HepG2 (cell line): Measurements from ENCODE around the gene ARMH3. TPM values are rescaled to one million over a fixed set of nuclear protein-coding genes. Genes with fewer than 3 reads are reported as not detected.
A peak's percentile ranks its signal among the peaks of the same experiment; 100 is the strongest.

Experiments
- HNRNPH1 ChIP-seq: fragments of 200-400 bp; formaldehyde crosslinking; optimal IDR thresholded peaks from 2 replicates; pipeline ENCODE3; 2017; ENCODE audit warnings: mild to moderate bottlenecking, low read depth, low read length
- KDM3A ChIP-seq: IDR thresholded peaks from 2 replicates; pipeline ENCODE4 v1.6.1; 2018; ENCODE audit warnings: low read depth, missing compliant biosample characterization
- KDM5B ChIP-seq: sonication (generic); formaldehyde crosslinking; IDR thresholded peaks from 2 replicates; pipeline ENCODE4 v1.4.0; 2020; ENCODE audit warnings: missing genetic modification reagents, mild to moderate bottlenecking, borderline replicate concordance
- MIXL1 ChIP-seq: IDR thresholded peaks from 2 replicates; pipeline ENCODE4 v1.6.1; 2016
- NAIF1 ChIP-seq: sonication (generic); formaldehyde crosslinking; IDR thresholded peaks from 2 replicates; pipeline ENCODE4 v1.5.0; 2020; ENCODE audit warnings: mild to moderate bottlenecking, missing genetic modification reagents, borderline replicate concordance
- PHF20 ChIP-seq: sonication (generic); formaldehyde crosslinking; IDR thresholded peaks from 2 replicates; pipeline ENCODE4 v1.5.0; 2020; ENCODE audit warnings: mild to moderate bottlenecking, missing genetic modification reagents
- RFXAP ChIP-seq: sonication (generic); formaldehyde crosslinking; IDR thresholded peaks from 2 replicates; pipeline ENCODE4 v1.4.0; 2020; ENCODE audit warnings: missing genetic modification reagents, borderline replicate concordance
- RORA ChIP-seq: sonication (generic); formaldehyde crosslinking; IDR thresholded peaks from 2 replicates; pipeline ENCODE4 v1.5.0; 2020; ENCODE audit warnings: mild to moderate bottlenecking, missing genetic modification reagents, moderate library complexity
- RXRA ChIP-seq: sonication (generic); formaldehyde crosslinking; IDR thresholded peaks from 2 replicates; pipeline ENCODE4 v1.5.1; 2020; ENCODE audit warnings: missing genetic modification reagents
- SKI ChIP-seq: fragments of 450-650 bp; IDR thresholded peaks from one replicate; pipeline ENCODE4 v1.6.1; 2018; ENCODE audit warnings: mild to moderate bottlenecking; ENCODE audit not compliant: partially characterized antibody
- SSRP1 ChIP-seq: IDR thresholded peaks from 2 replicates; pipeline ENCODE4 v1.6.1; 2016; ENCODE audit warnings: control low read depth
- ZBTB10 ChIP-seq: sonication (generic); formaldehyde crosslinking; IDR thresholded peaks from 2 replicates; pipeline ENCODE4 v1.4.0; 2020; ENCODE audit warnings: missing genetic modification reagents, borderline replicate concordance
- ZIK1 ChIP-seq: sonication (generic); formaldehyde crosslinking; IDR thresholded peaks from 2 replicates; pipeline ENCODE4 v1.5.0; 2020; ENCODE audit warnings: mild to moderate bottlenecking, low read depth, missing genetic modification reagents, borderline replicate concordance
- ZNF281 ChIP-seq: sonication (generic); formaldehyde crosslinking; IDR thresholded peaks from 2 replicates; pipeline ENCODE4 v1.4.0; 2020; ENCODE audit warnings: missing genetic modification reagents, borderline replicate concordance
- ZNF512 ChIP-seq: sonication (generic); formaldehyde crosslinking; IDR thresholded peaks from 2 replicates; pipeline ENCODE4 v1.4.0; 2020; ENCODE audit warnings: mild to moderate bottlenecking, missing genetic modification reagents
- ZNF558 ChIP-seq: sonication (generic); formaldehyde crosslinking; IDR thresholded peaks from 2 replicates; pipeline ENCODE4 v1.9.0; 2022; ENCODE audit warnings: mild to moderate bottlenecking, missing genetic modification reagents, borderline replicate concordance
- ZNF609 ChIP-seq: sonication (generic); formaldehyde crosslinking; IDR thresholded peaks from 2 replicates; pipeline ENCODE4 v1.4.0; 2020; ENCODE audit warnings: mild to moderate bottlenecking, missing genetic modification reagents, borderline replicate concordance
- polyA plus RNA-seq, 8 experiments: library from polyadenylated mRNA; depleted of rRNA in 3 of 8; stranded (reverse) in 7 of 8; unstranded in 1 of 8; fragments of >200 nt; fragmentation: Illumina TruSeq in 4 of 8; extraction: Trizol in 4 of 8; gene quantifications; 2 replicates each; pipeline versions ENCODE4 v1.2.1 to v1.2.3, GENCODE V29; 2011 to 2016; ENCODE audit warnings: low read depth in 4 of 8, missing spikeins in 1 of 8, mixed read lengths in 1 of 8; ENCODE audit not compliant: insufficient read depth in 1 of 8
- total RNA-seq, 5 experiments: library from RNA; depleted of rRNA; stranded (reverse); fragments of >200 nt; fragmentation: Illumina TruSeq; extraction: Trizol; gene quantifications; 2 replicates each; pipeline ENCODE4 v1.2.3, GENCODE V29; 2016; ENCODE audit warnings: low read depth in 1 of 5

The ARMH3 gene
- total and polyA plus RNA-seq, 2 of the 13 experiments (the other 11 are each of a cell fraction or from before 2014, with no cell fraction given): 8.4 to 16.9 TPM

GRCh38 chr10:102055647-102056419 is at the start of gene ARMH3 (continued):
- TF ChIP-seq KDM5B: no peak; the same call in 1 of the 2 replicates
- no peak for TF ChIP-seq KDM3A (CRISPR knock-in tag)
- TF ChIP-seq ZIK1: no peak; the same call in none of the 2 replicates
- TF ChIP-seq ZBTB10 (CRISPR knock-in tag): no peak; the same call in none of the 2 replicates
- peak; percentile 81; the same call in 1 of the 2 replicates for TF ChIP-seq ZNF558 (CRISPR knock-in tag)
- TF ChIP-seq ZNF281 (CRISPR knock-in tag): no peak
- TF ChIP-seq SSRP1 (CRISPR knock-in tag): no peak; the same call in 1 of the 2 replicates
- TF ChIP-seq RORA: no peak
- TF ChIP-seq PHF20 (CRISPR knock-in tag): peak; percentile 58
- TF ChIP-seq SKI: peak; percentile 58
- TF ChIP-seq ZNF512 (CRISPR knock-in tag): no peak
- TF ChIP-seq NAIF1 (CRISPR knock-in tag): peak; percentile 62; the same call in 1 of the 2 replicates
- TF ChIP-seq MIXL1 (CRISPR knock-in tag): peak; percentile 79
- TF ChIP-seq ZNF609 (CRISPR knock-in tag): no peak
- TF ChIP-seq HNRNPH1: no peak
- TF ChIP-seq RFXAP: peak; percentile 92
- peak; percentile 61 for TF ChIP-seq RXRA (CRISPR knock-in tag)
